PC-3 (cell line): Measurements from ENCODE around the gene TMC2. TPM values are rescaled to one million over a fixed set of nuclear protein-coding genes. Genes with fewer than 3 reads are reported as not detected.
A peak's percentile ranks its signal among the peaks of the same experiment; 100 is the strongest.

Source experiments
- ATAC-seq: fragments of 200-7000 bp; cut with Tn5 transposase; 2 replicates; pipeline ENCODE4 v1.9.1; 2020; ENCODE audit warnings: mild to moderate bottlenecking, moderate library complexity
- BruUV-seq: library from RNA; stranded (reverse); fragments of 400-500 nt; replicated peaks from 2 replicates; lab custom pipeline; 2021; lab: Mats Ljungman, UMichigan
- CTCF ChIA-PET: fragments of 300-600 bp; sonication (Branson Sonifier 250); formaldehyde crosslinking; loops from one replicate; lab custom pipeline; 2022; ENCODE audit warnings: antibody characterized with exemption; lab: Charles Lee
- POLR2A ChIA-PET: fragments of 300-600 bp; sonication (Branson Sonifier 250); formaldehyde crosslinking; loops from one replicate; lab custom pipeline; 2022; ENCODE audit warnings: antibody characterized with exemption; ENCODE audit not compliant: unreplicated experiment; lab: Charles Lee
- DNase-seq: peaks from one replicate; pipeline ENCODE4 v3.0.0-alpha.2; 2015
- H2AFZ ChIP-seq: fragments of 300-600 bp; sonication (generic); 2 replicates; pipeline ENCODE4 v1.6.0; 2016; ENCODE audit warnings: antibody characterized with exemption, low read length
- H3F3A ChIP-seq: fragments of 300-600 bp; sonication (generic); one replicate; pipeline ENCODE4 v1.6.0; 2017; ENCODE audit warnings: antibody characterized with exemption, low read length, control low read depth, mild to moderate bottlenecking; ENCODE audit not compliant: unreplicated experiment
- H3K27ac ChIP-seq: fragments of 300-600 bp; sonication (generic); 2 replicates; pipeline ENCODE4 v1.5.1; 2016; ENCODE audit warnings: mild to moderate bottlenecking, low read length
- H3K27me3 ChIP-seq: fragments of 300-600 bp; sonication (generic); 2 replicates; pipeline ENCODE4 v1.6.1; 2016; ENCODE audit warnings: low read length, mixed read lengths
- H3K36me3 ChIP-seq: fragments of 300-600 bp; sonication (generic); 2 replicates; pipeline ENCODE4 v1.6.1; 2016; ENCODE audit warnings: low read depth, mixed run types, low read length, mixed read lengths
- H3K4me1 ChIP-seq: fragments of 300-600 bp; sonication (generic); 2 replicates; pipeline ENCODE4 v1.5.1; 2016; ENCODE audit warnings: low read length; ENCODE audit not compliant: insufficient read depth
- H3K4me2 ChIP-seq: fragments of 300-600 bp; sonication (generic); 2 replicates; pipeline ENCODE4 v1.6.0; 2016; ENCODE audit warnings: low read length
- H3K4me3 ChIP-seq: fragments of 300-600 bp; sonication (generic); 2 replicates; pipeline ENCODE4 v1.5.1; 2016; ENCODE audit warnings: mild to moderate bottlenecking, low read length, mixed read lengths
- H3K79me2 ChIP-seq: fragments of 300-600 bp; sonication (generic); 2 replicates; pipeline ENCODE4 v1.6.1; 2017; ENCODE audit warnings: low read length, mixed read lengths
- H3K9ac ChIP-seq: fragments of 300-600 bp; sonication (generic); 2 replicates; pipeline ENCODE4 v1.6.0; 2016; ENCODE audit warnings: mild to moderate bottlenecking, low read length
- H3K9me2 ChIP-seq: fragments of 300-600 bp; sonication (generic); replicated peaks from 2 replicates; pipeline ENCODE4 v1.6.1; 2016; ENCODE audit warnings: mixed run types, low read length, mixed read lengths
- H3K9me3 ChIP-seq: fragments of 300-600 bp; sonication (generic); 2 replicates; pipeline ENCODE4 v1.6.1; 2016; ENCODE audit warnings: low read length, mixed read lengths
- H4K20me1 ChIP-seq: fragments of 300-600 bp; sonication (generic); 2 replicates; pipeline ENCODE4 v1.6.1; 2016; ENCODE audit warnings: low read length, mixed read lengths
- CTCF ChIP-seq: fragments of 300-600 bp; sonication (generic); conservative IDR thresholded peaks from 2 replicates; pipeline ENCODE4 v1.5.1; 2017; ENCODE audit warnings: antibody characterized with exemption, low read depth, mild to moderate bottlenecking, low read length
- EZH2 ChIP-seq: fragments of 300-600 bp; sonication (generic); IDR thresholded peaks from one replicate; pipeline ENCODE4 v1.6.1; 2017; ENCODE audit warnings: antibody characterized with exemption, mild to moderate bottlenecking, low read length; ENCODE audit not compliant: unreplicated experiment
- EZH2phosphoT487 ChIP-seq: fragments of 300-600 bp; sonication (generic); IDR thresholded peaks from 2 replicates; pipeline ENCODE4 v1.6.1; 2018; ENCODE audit warnings: mild to moderate bottlenecking, antibody characterized with exemption, low read length, borderline replicate concordance
- intact Hi-C: fragments of 100-400 bp; cut with micrococcal nuclease; formaldehyde crosslinking; loops from 2 replicates; pipeline ENCODE4 v1.9.0; 2023
- total RNA-seq: library from RNA; depleted of rRNA; stranded (reverse); fragments of >200 nt; gene quantifications from 2 replicates; pipeline ENCODE4 v1.2.3, GENCODE V29; 2014

The TMC2 gene
- total RNA-seq, 1 experiment from 2014 or later = not detected

- CTCF ChIA-PET = no interaction called here
- Histone ChIP-seq H3K9me3 (no peaks in the 10 kb centered on the region), H3K36me3 (peaks cover 62% of the 10 kb centered on the region), H4K20me1 (peaks cover 68% of the 10 kb centered on the region), H3K79me2 (peaks cover 61% of the 10 kb centered on the region), H3K4me1 (peaks cover 25% of the 10 kb centered on the region), H3K9ac (peak overlapping the region; percentile 98), H2AFZ (no peak overlapping the region), H3K9me2 (no peaks in the 10 kb centered on the region), H3K27me3 (no peaks in the 10 kb centered on the region), H3K27ac (no peak overlapping the region), H3K4me2 (peak overlapping the region; percentile 92), H3F3A (peaks cover 50% of the 10 kb centered on the region), H3K4me3 (peak overlapping the region; percentile 97)
- DNase-seq (no peak), ATAC-seq (no peak)
- POLR2A ChIA-PET = no interaction called here
- TF ChIP-seq EZH2phosphoT487 (no peak), CTCF (no peak), EZH2 (no peak)
- no TSS peak for BruUV-seq
- intact Hi-C loops = no loop called here
These were observed 118.0 kb downstream of the TMC2 start for GRCh38 chr20:2654384-2654822.

GRCh38 chr20:2654831-2655230 lies 118.5 kb downstream of the TMC2 start:
- no peak overlapping the region for H2AFZ ChIP-seq
- H3K9ac ChIP-seq = no peak overlapping the region
- no peak overlapping the region for H3K27ac ChIP-seq
- no peaks in the 10 kb centered on the region for H3K9me3 ChIP-seq
- TF ChIP-seq EZH2 = no peak
- no peak for TF ChIP-seq EZH2phosphoT487
- no peak for TF ChIP-seq CTCF
- peaks cover 61% of the 10 kb centered on the region for H3K79me2 ChIP-seq
- no peak for ATAC-seq
- H3K4me3 ChIP-seq = peak overlapping the region; percentile 97
- peak overlapping the region; percentile 92 for H3K4me2 ChIP-seq
- H3K9me2 ChIP-seq = no peaks in the 10 kb centered on the region
- H3F3A ChIP-seq = peaks cover 50% of the 10 kb centered on the region
- intact Hi-C loops = no loop called here
- CTCF ChIA-PET = no interaction called here
- BruUV-seq = no TSS peak
- peaks cover 25% of the 10 kb centered on the region for H3K4me1 ChIP-seq
- peaks cover 70% of the 10 kb centered on the region for H4K20me1 ChIP-seq
- no peak for DNase-seq
- H3K36me3 ChIP-seq = peaks cover 66% of the 10 kb centered on the region
- no peaks in the 10 kb centered on the region for H3K27me3 ChIP-seq
- POLR2A ChIA-PET = no interaction called here

- ATAC-seq (no peak), DNase-seq (no peak)
- no TSS peak for BruUV-seq
- H3K4me2 ChIP-seq = peak overlapping the region; percentile 92
- no peak overlapping the region for H3K9ac ChIP-seq
- peaks cover 61% of the 10 kb centered on the region for H3K79me2 ChIP-seq
- H3K9me3 ChIP-seq = no peaks in the 10 kb centered on the region
- peaks cover 50% of the 10 kb centered on the region for H3F3A ChIP-seq
- H3K27me3 ChIP-seq = no peaks in the 10 kb centered on the region
- peaks cover 73% of the 10 kb centered on the region for H3K36me3 ChIP-seq
- no peak overlapping the region for H3K27ac ChIP-seq
- peak overlapping the region; percentile 97; the same call in 1 of the 2 replicates for H3K4me3 ChIP-seq
- POLR2A ChIA-PET = no interaction called here
- intact Hi-C loops = no loop called here
- H3K9me2 ChIP-seq = no peaks in the 10 kb centered on the region
- no peak overlapping the region for H2AFZ ChIP-seq
- CTCF ChIA-PET = no interaction called here
- TF ChIP-seq EZH2 (no peak), EZH2phosphoT487 (no peak), CTCF (no peak)
- H3K4me1 ChIP-seq = peaks cover 25% of the 10 kb centered on the region
- peaks cover 70% of the 10 kb centered on the region for H4K20me1 ChIP-seq
These were observed 119.2 kb downstream of the TMC2 start for GRCh38 chr20:2655331-2656116.
